Kidney epithelial cell (primary cell): ENCODE data around the gene OTUD7B. TPM values are rescaled to one million over a fixed set of nuclear protein-coding genes. Genes with fewer than 3 reads are reported as not detected.
A peak's percentile ranks its signal among the peaks of the same experiment; 100 is the strongest.

ENCODE experiments used
- DNase-seq: peaks from one replicate; pipeline ENCODE4 v3.0.0-alpha.2; 2010; ENCODE audit warnings: low read depth
- H3K27me3 ChIP-seq: 2 replicates; pipeline ENCODE4 v1.6.0; 2011; ENCODE audit warnings: low read length; ENCODE audit not compliant: control insufficient read depth, insufficient read depth
- H3K36me3 ChIP-seq: 2 replicates; pipeline ENCODE4 v1.5.1; 2011; ENCODE audit warnings: low read length; ENCODE audit not compliant: control insufficient read depth, insufficient read depth
- H3K4me3 ChIP-seq: 2 replicates; pipeline ENCODE4 v1.5.1; 2011; ENCODE audit warnings: low read depth, mild to moderate bottlenecking, control low read depth, low read length
- total RNA-seq: library from RNA; depleted of rRNA; stranded (reverse); fragments of >200 nt; gene quantifications from 2 replicates; pipeline ENCODE4 v1.2.3, GENCODE V29; 2015
- TF ChIP-seq, protein P1 (sequence below): IDR thresholded peaks from 2 replicates; pipeline ENCODE4 v1.5.1; 2011; ENCODE audit warnings: mild to moderate bottlenecking, moderate library complexity, low read length, control low read depth, inconsistent platforms; ENCODE audit not compliant: insufficient read depth, poor library complexity, severe bottlenecking

Gene OTUD7B
- total RNA-seq, 1 donor from 2014 or later: 14.7 TPM

DNA sequence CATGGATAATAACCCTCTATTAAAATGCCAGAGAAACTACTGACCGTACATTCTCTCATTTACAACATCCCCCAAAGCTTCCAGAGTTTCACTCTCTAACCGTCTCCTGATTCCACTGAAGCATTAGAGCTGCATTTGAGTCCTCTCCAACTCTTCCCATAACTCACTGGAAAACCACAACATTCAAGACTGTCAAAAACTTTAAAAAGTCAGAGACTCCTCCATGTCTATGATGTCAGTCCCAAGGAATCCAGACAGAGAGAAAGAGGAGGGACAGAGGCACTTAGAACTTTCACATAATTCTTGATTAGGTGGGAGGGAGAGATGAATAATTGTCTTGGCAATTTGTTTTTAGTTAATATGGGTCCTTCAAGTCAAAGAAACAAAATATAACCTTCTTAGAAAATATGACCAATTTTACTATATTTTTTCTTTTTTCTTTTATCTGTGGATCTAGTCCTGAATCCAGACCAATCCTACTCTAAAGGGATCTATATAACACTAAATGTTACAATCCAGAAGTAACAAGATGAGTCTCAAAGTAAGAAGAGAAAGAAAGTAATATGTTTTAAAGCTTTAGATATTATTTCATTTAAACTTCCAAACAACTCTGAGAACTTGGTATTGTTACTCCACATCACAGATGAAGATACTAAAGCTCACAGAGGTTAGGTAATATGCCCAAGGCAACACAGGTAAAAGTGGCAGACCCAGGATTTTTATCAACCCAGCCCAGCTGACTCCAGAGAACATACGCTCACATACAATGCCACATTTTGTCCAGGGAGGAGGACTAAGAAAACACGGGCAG, 23.8 kb downstream of the OTUD7B start:
- Histone ChIP-seq H3K4me3 (no peak overlapping the region), H3K36me3 (no peaks in the 10 kb centered on the region), H3K27me3 (no peaks in the 10 kb centered on the region)
- TF ChIP-seq, protein P1, sequence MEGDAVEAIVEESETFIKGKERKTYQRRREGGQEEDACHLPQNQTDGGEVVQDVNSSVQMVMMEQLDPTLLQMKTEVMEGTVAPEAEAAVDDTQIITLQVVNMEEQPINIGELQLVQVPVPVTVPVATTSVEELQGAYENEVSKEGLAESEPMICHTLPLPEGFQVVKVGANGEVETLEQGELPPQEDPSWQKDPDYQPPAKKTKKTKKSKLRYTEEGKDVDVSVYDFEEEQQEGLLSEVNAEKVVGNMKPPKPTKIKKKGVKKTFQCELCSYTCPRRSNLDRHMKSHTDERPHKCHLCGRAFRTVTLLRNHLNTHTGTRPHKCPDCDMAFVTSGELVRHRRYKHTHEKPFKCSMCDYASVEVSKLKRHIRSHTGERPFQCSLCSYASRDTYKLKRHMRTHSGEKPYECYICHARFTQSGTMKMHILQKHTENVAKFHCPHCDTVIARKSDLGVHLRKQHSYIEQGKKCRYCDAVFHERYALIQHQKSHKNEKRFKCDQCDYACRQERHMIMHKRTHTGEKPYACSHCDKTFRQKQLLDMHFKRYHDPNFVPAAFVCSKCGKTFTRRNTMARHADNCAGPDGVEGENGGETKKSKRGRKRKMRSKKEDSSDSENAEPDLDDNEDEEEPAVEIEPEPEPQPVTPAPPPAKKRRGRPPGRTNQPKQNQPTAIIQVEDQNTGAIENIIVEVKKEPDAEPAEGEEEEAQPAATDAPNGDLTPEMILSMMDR: no peak
- DNase-seq: peak; percentile 77

DNA sequence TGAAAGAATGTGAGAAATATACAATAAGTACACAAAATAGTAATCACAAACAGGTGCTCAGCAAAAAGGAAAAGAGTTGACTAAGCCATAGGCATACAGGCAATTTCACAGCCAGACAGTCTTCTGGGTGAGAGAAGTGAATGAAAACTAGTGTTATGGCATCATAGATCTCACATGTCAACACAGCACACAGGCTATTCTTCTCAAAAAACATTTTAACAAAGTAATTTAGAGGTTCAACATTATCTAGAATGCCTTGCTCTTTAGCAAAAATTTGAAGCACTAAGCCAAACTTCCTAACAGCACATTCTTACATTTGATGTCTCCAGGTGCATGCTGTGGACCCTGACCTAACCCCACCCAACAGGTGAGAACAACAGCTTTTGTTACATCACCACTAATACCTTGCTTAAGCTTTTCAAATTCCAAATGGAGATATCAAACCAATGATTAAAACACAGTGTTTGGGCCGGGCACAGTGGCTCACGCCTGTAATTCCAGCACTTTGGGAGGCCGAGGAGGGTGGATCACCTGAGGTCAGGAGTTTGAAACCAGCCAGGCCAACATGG, 30.5 kb downstream of the OTUD7B start:
- TF ChIP-seq, protein P1: no peak
- no peak overlapping the region for H3K4me3 ChIP-seq
- DNase-seq: no peak
- H3K27me3 ChIP-seq: no peaks in the 10 kb centered on the region
- no peaks in the 10 kb centered on the region for H3K36me3 ChIP-seq

DNA sequence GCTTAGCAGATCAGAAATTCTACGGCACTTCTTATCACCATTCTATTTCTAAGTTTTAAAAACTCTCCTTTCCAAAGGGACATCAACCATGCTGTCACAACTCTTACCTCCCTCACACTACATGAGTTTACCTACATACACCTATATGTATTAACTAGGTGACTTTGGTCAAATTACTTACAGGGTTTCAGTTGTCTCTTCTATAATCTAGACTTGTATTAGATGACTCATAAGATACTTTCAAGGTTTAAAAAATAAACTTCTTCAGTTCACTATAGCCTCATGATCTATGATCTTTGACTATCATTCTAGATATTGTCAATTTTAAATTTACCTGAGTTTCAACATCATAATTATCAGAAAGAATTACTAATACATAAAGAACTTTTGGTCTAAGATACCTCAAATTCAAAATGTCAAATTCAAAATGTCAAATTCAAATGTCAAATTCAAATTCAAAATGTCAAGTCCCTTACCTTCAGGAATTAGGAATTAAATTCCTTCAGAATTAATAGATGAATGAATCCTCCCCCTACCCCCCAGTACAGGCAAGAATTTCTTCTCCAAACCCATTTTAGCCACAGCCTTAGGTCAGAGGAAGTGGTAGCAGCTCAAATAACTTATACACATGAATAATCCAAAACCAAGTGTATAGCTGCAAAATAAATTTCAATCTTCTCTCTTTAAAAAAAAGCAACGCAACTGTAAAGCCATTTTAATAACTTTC, 31.1 kb downstream of the OTUD7B start:
- no peak overlapping the region for H3K4me3 ChIP-seq
- DNase-seq: no peak
- TF ChIP-seq, protein P1: no peak

DNA sequence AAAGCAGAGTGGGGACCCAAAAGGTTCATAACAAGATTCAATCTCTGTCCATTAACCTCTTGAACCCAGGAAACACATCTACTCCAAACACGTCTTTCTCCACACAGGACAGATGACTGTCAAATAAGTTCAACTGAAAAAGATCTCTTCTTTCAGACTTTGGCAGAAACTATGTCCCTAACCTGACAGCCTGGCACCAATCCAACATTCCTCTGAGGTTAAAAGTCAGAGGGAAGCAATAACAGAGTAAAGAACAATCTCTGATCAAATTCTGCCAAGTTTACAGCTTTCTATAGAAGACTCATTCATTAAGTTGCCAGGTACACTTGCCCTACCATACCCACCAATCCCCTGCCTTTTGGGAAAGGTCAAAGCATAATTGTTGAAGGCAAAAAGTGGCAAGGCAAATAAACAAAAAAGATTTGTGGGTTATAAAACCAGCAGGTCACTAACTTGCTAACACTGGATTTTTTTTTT, 31.9 kb downstream of the OTUD7B start:
- TF ChIP-seq, protein P1: no peak
- no peak for DNase-seq
- H3K36me3 ChIP-seq: no peaks in the 10 kb centered on the region
- H3K27me3 ChIP-seq: no peaks in the 10 kb centered on the region
- H3K4me3 ChIP-seq: no peak overlapping the region

More for the DNA sequence above, 31.1 kb downstream of the OTUD7B start:
- Histone ChIP-seq H3K27me3 (no peaks in the 10 kb centered on the region), H3K36me3 (no peaks in the 10 kb centered on the region)

DNA sequence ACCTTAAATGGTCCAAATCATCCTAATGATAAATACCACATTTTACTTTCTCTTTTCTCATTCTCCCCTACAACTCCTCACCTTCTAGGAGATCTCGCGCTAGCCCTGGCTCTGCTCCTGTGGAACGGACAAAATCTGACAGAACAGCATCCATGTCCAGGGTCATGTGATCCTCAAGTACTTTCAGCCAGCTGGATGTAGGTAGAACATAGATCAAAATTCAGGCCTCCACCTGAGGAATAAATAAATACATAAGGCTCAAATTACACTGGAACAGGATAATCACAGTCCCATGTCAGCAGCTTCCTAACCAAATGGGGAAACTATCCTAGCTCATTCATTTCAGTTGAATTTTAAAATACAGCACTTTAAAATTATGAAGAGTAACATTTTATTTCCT, 33.2 kb downstream of the OTUD7B start:
- Histone ChIP-seq H3K27me3 (no peaks in the 10 kb centered on the region), H3K4me3 (no peak overlapping the region), H3K36me3 (no peaks in the 10 kb centered on the region)
- DNase-seq: no peak
- TF ChIP-seq, protein P1: no peak
